GM12891 (cell line): ENCODE data around the gene ZNF620.

Experiments used
- PAX5 ChIP-seq: IDR thresholded peaks from 2 replicates; pipeline ENCODE4 v1.6.1; 2011; ENCODE audit warnings: low read length, moderate library complexity, mild to moderate bottlenecking; ENCODE audit not compliant: insufficient read depth, severe bottlenecking
- POLR2A ChIP-seq: IDR thresholded peaks from 2 replicates; pipeline ENCODE4 v1.6.1; 2011; ENCODE audit warnings: low read depth, low read length, control low read depth
- POLR2AphosphoS5 ChIP-seq: IDR thresholded peaks from 2 replicates; pipeline ENCODE4 v1.6.1; 2011; ENCODE audit warnings: low read depth, low read length, control low read depth
- POU2F2 ChIP-seq: IDR thresholded peaks from 2 replicates; pipeline ENCODE4 v1.6.1; 2011; ENCODE audit warnings: low read depth, mild to moderate bottlenecking, control low read depth, low read length, moderate library complexity
- SPI1 ChIP-seq: IDR thresholded peaks from 2 replicates; pipeline ENCODE4 v1.6.1; 2011; ENCODE audit warnings: low read depth, low read length, control low read depth
- TAF1 ChIP-seq: IDR thresholded peaks from 2 replicates; pipeline ENCODE4 v1.6.1; 2011; ENCODE audit warnings: low read depth, low read length, control low read depth

DNA sequence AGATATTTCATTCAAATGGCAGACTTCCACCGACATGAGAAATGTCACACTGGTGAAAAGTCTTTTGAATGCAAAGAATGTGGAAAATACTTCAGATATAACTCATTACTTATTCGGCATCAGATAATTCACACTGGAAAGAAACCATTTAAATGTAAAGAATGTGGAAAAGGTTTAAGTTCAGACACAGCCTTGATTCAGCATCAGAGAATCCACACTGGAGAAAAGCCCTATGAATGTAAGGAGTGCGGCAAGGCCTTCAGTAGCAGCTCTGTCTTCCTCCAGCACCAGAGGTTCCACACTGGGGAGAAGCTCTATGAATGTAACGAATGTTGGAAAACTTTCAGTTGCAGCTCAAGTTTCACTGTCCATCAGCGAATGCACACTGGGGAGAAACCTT is 10.4 kb downstream of the ZNF620 start:
- no peak for TF ChIP-seq POLR2A
- no peak for TF ChIP-seq POLR2AphosphoS5
- TF ChIP-seq TAF1, result no peak
- no peak for TF ChIP-seq POU2F2
- TF ChIP-seq PAX5, result no peak
- no peak for TF ChIP-seq SPI1
